Panc1 (cell line): Measurements from ENCODE around the gene OGFRL1. TPM values are rescaled to one million over a fixed set of nuclear protein-coding genes. Genes with fewer than 3 reads are reported as not detected.

Source experiments
- ATAC-seq: fragments of 200-7000 bp; cut with Tn5 transposase; 2 replicates; pipeline ENCODE4 v1.9.1; 2020; ENCODE audit warnings: mild to moderate bottlenecking, moderate library complexity
- BruUV-seq: library from RNA; stranded (reverse); fragments of 400-500 nt; replicated peaks from 2 replicates; lab custom pipeline; 2021; lab: Mats Ljungman, UMichigan
- CTCF ChIA-PET: fragments of 300-600 bp; sonication (Branson Sonifier 250); formaldehyde crosslinking; loops from one replicate; lab custom pipeline; 2022; ENCODE audit warnings: antibody characterized with exemption; lab: Charles Lee
- POLR2A ChIA-PET: fragments of 300-600 bp; sonication (Branson Sonifier 250); formaldehyde crosslinking; loops from one replicate; lab custom pipeline; 2022; ENCODE audit warnings: antibody characterized with exemption; lab: Charles Lee
- DNase-seq: peaks from one replicate; pipeline ENCODE4 v3.0.0-alpha.2; 2010; ENCODE audit warnings: low read depth, low spot score
- H3K27ac ChIP-seq: 2 replicates; pipeline ENCODE4 v1.5.1; 2011; ENCODE audit warnings: mild to moderate bottlenecking, low read length, inconsistent platforms
- H3K27me3 ChIP-seq: fragments of 200-500 bp; sonication (Bioruptor generic); 2 replicates; pipeline ENCODE4 v1.6.0; 2014; ENCODE audit warnings: low read length, inconsistent platforms; ENCODE audit not compliant: control insufficient read depth, insufficient read depth
- H3K36me3 ChIP-seq: fragments of 200-500 bp; sonication (Bioruptor generic); 2 replicates; pipeline ENCODE4 v1.5.1; 2014; ENCODE audit warnings: inconsistent platforms, mild to moderate bottlenecking, low read length, moderate library complexity; ENCODE audit not compliant: control insufficient read depth, insufficient read depth
- H3K4me1 ChIP-seq: 2 replicates; pipeline ENCODE4 v1.5.1; 2011; ENCODE audit warnings: inconsistent platforms, mild to moderate bottlenecking, low read length, moderate library complexity; ENCODE audit not compliant: control insufficient read depth, insufficient read depth
- H3K4me3 ChIP-seq, 2 experiments: 2 replicates each; pipeline ENCODE4 v1.5.1; 2011 to 2012; ENCODE audit warnings: low read depth in 2 of 2, low read length in 2 of 2, mild to moderate bottlenecking in 2 of 2, inconsistent platforms in 1 of 2, moderate library complexity in 1 of 2
- H3K9me3 ChIP-seq: fragments of 200-500 bp; sonication (Bioruptor generic); 2 replicates; pipeline ENCODE4 v1.5.1; 2014; ENCODE audit warnings: low read depth, mild to moderate bottlenecking, inconsistent platforms, low read length, moderate library complexity; ENCODE audit not compliant: control insufficient read depth, insufficient read depth
- CTCF ChIP-seq: fragments of 450-650 bp; IDR thresholded peaks from 2 replicates; pipeline ENCODE4 v1.5.1; 2017; ENCODE audit warnings: mild to moderate bottlenecking
- POLR2AphosphoS5 ChIP-seq: IDR thresholded peaks from 2 replicates; pipeline ENCODE4 v1.6.1; 2012; ENCODE audit warnings: mild to moderate bottlenecking, low read depth, low read length, moderate library complexity
- REST ChIP-seq, 2 experiments: IDR thresholded peaks; 2 replicates each; pipeline ENCODE4 v1.6.1; 2011 to 2012; ENCODE audit warnings: low read depth in 2 of 2, control low read depth in 1 of 2, low read length in 1 of 2, mild to moderate bottlenecking in 1 of 2, moderate library complexity in 1 of 2; ENCODE audit not compliant: insufficient read depth in 1 of 2
- SIN3A ChIP-seq: IDR thresholded peaks from 2 replicates; pipeline ENCODE4 v1.6.1; 2012; ENCODE audit warnings: low read depth, mild to moderate bottlenecking, low read length, moderate library complexity, borderline replicate concordance; ENCODE audit not compliant: insufficient read depth
- TCF7L2 ChIP-seq: IDR thresholded peaks from 2 replicates; pipeline ENCODE4 v1.6.1; 2011; ENCODE audit warnings: mild to moderate bottlenecking, low read depth, low read length, inconsistent platforms
- in situ Hi-C: cut with HindIII; loops from 2 replicates; pipeline ENCODE4 v1.10.0; 2016; ENCODE audit warnings: low sequenced_read_pairs, low pct_unique_long_range_greater_than_20kb
- intact Hi-C: fragments of 100-400 bp; cut with micrococcal nuclease; formaldehyde crosslinking; loops from one replicate; pipeline ENCODE4 v1.10.0; 2022; ENCODE audit not compliant: unreplicated experiment
- total RNA-seq: library from RNA; stranded (reverse); gene quantifications from one replicate; pipeline ENCODE4 v1.2.1, GENCODE V29; 2021; ENCODE audit not compliant: unreplicated experiment

The OGFRL1 gene
- total RNA-seq, 1 experiment from 2014 or later: 17.2 TPM

- Histone ChIP-seq H3K9me3 (no peaks in the 10 kb centered on the region), H3K4me1 (peaks cover 13% of the 10 kb centered on the region), H3K36me3 (0 out of 2 replicates have a peak, but pooled peaks cover 2% of the 10 kb centered on the region), H3K27me3 (no peaks in the 10 kb centered on the region), H3K27ac (no peak overlapping the region), H3K4me3 (no peak overlapping the region)
- TF ChIP-seq TCF7L2 (no peak), SIN3A (no peak), POLR2AphosphoS5 (no peak), CTCF (no peak), REST (IDR thresholded peaks at IDR 0.05; ENCODE audit: insufficient read depth in 1 of 2, low read depth in 2 of 2, low read length in 1 of 2) (no peak)
- no TSS peak for BruUV-seq
- CTCF ChIA-PET: no interaction called here
- ATAC-seq (0 out of 2 replicates have a peak, but pooled peaks have one; percentile 6), DNase-seq (no peak)
- POLR2A ChIA-PET: no interaction called here
- intact Hi-C loops: no loop called here
- in situ Hi-C loops: no loop called here
Measured at GRCh38 chr6:71294121-71294523, 5.5 kb downstream of the OGFRL1 start.

- ChIA-PET POLR2A (interaction anchor here (0.5 to 0.6 kb wide), 3 partner anchors 10 to 1459 kb away, joined by 3 to 4 read pairs (median 4); partner anchors contain the start of gene OGFRL1), CTCF (interaction anchor here (0.6 kb wide), 1 partner anchor 54 kb away, joined by 5 read pairs; no protein-coding TSS in a partner anchor)
- DNase-seq: no peak
- H3K4me1 ChIP-seq: no peaks in the 10 kb centered on the region
- no TSS peak for BruUV-seq
- no peak overlapping the region for H3K4me3 ChIP-seq
- H3K27ac ChIP-seq: no peak overlapping the region
- no peaks in the 10 kb centered on the region for H3K27me3 ChIP-seq
- no peak for ATAC-seq
- in situ Hi-C loops: no loop called here
- intact Hi-C loops: no loop called here
- no peaks in the 10 kb centered on the region for H3K9me3 ChIP-seq
- H3K36me3 ChIP-seq: 0 out of 2 replicates have a peak, but pooled peaks cover under 1% of the 10 kb centered on the region
- TF ChIP-seq SIN3A: no peak
- TF ChIP-seq CTCF: no peak
- no peak for TF ChIP-seq TCF7L2
Measured at GRCh38 chr6:71298459-71298858, 9.8 kb downstream of the OGFRL1 start.
